MM.1S (cell line): ENCODE measurements around the gene CD300A.
"Not testable (repeated sequence)": the region's sequence is repeated elsewhere in the genome, so short reads cannot be mapped to it uniquely, and the experiment has no call there.

ENCODE experiments used
- CTCF ChIP-seq: fragments of 300-600 bp; sonication (generic); IDR thresholded peaks from 2 replicates; pipeline ENCODE4 v1.5.1; 2016; ENCODE audit warnings: antibody characterized with exemption, low read length, mixed read lengths
- EZH2 ChIP-seq: fragments of 300-600 bp; sonication (generic); optimal IDR thresholded peaks from 2 replicates; pipeline ENCODE3; 2017; ENCODE audit warnings: low read depth, mild to moderate bottlenecking, antibody characterized with exemption, low read length, mixed read lengths

GRCh38 chr17:74518413-74518981, 52.1 kb downstream of the CD300A start:
- TF ChIP-seq CTCF, EZH2: not testable (repeated sequence)
